Tibial artery (tissue), 4 donors: ENCODE results near the gene DIDO1.
A peak's percentile ranks its signal among the peaks of the same experiment; 100 is the strongest.

ENCODE experiments used
- DNase-seq, 2 donors: peaks; one replicate each; pipeline ENCODE4 v3.0.0-alpha.2; 2019
- H3K27ac ChIP-seq, 2 donors: fragments of 200-600 bp; sonication (generic) in 1 of 2; 1 replicate in 1 of 2; 2 replicates in 1 of 2; pipeline ENCODE4 v1.5.1; 2018 to 2019; ENCODE audit warnings: mild to moderate bottlenecking in 1 of 2
- H3K27me3 ChIP-seq, 2 donors: fragments of 200-600 bp; sonication (generic) in 1 of 2; one replicate each; pipeline versions ENCODE4 v1.5.1 to v1.6.0; 2016 to 2019
- H3K36me3 ChIP-seq, 3 donors: fragments of 200-600 bp; sonication (generic) in 2 of 3; one replicate each; pipeline ENCODE4 v1.5.1; 2016 to 2019; ENCODE audit warnings: mild to moderate bottlenecking in 2 of 3
- H3K4me1 ChIP-seq, 4 donors: fragments of 200-600 bp; sonication (generic) in 2 of 4; 1 replicate in 3 of 4; 2 replicates in 1 of 4; pipeline ENCODE4 v1.5.1; 2016 to 2019
- H3K4me3 ChIP-seq, 2 donors: fragments of 200-600 bp; sonication (generic) in 1 of 2; 1 replicate in 1 of 2; 2 replicates in 1 of 2; pipeline ENCODE4 v1.5.1; 2018 to 2019; ENCODE audit warnings: mild to moderate bottlenecking in 2 of 2
- H3K9me3 ChIP-seq, 3 donors: fragments of 200-600 bp; sonication (generic) in 1 of 3; one replicate each; pipeline ENCODE4 v1.5.1; 2016 to 2019
- intact Hi-C: fragments of 100-400 bp; cut with DNase I; formaldehyde crosslinking; loops from one replicate; pipeline ENCODE4 v1.15.0; 2023; ENCODE audit warnings: low total_unique reads
- TF ChIP-seq, protein P1 (sequence below), 2 experiments: fragments of 200-600 bp in 1 of 2; fragments of 450-650 bp in 1 of 2; IDR thresholded peaks; one replicate each; pipeline ENCODE4 v1.5.1; 2017 to 2019; ENCODE audit warnings: antibody characterized with exemption in 2 of 2, mild to moderate bottlenecking in 1 of 2, moderate library complexity in 1 of 2

Gene DIDO1

GRCh38 chr20:62933966-62934365 is 7.7 kb upstream of the DIDO1 start:
- intact Hi-C loops = loop anchor here (10.0 kb wide), 1 partner anchor 59 kb away; no protein-coding TSS in a partner anchor
- H3K27ac ChIP-seq = no peak overlapping the region
- no peaks in the 10 kb centered on the region for H3K27me3 ChIP-seq
- peaks cover 0 to 5% (median 0%) of the 10 kb centered on the region in 3 donors for H3K36me3 ChIP-seq
- H3K4me1 ChIP-seq = peaks cover 0 to 45% (median 31%) of the 10 kb centered on the region in 4 donors
- no peak overlapping the region for H3K4me3 ChIP-seq
- DNase-seq = peak in 1 of 2 donors; percentile 19
- TF ChIP-seq, protein P1, sequence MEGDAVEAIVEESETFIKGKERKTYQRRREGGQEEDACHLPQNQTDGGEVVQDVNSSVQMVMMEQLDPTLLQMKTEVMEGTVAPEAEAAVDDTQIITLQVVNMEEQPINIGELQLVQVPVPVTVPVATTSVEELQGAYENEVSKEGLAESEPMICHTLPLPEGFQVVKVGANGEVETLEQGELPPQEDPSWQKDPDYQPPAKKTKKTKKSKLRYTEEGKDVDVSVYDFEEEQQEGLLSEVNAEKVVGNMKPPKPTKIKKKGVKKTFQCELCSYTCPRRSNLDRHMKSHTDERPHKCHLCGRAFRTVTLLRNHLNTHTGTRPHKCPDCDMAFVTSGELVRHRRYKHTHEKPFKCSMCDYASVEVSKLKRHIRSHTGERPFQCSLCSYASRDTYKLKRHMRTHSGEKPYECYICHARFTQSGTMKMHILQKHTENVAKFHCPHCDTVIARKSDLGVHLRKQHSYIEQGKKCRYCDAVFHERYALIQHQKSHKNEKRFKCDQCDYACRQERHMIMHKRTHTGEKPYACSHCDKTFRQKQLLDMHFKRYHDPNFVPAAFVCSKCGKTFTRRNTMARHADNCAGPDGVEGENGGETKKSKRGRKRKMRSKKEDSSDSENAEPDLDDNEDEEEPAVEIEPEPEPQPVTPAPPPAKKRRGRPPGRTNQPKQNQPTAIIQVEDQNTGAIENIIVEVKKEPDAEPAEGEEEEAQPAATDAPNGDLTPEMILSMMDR (IDR thresholded peaks at IDR 0.05) = no peak
- no peaks in the 10 kb centered on the region for H3K9me3 ChIP-seq

DNA sequence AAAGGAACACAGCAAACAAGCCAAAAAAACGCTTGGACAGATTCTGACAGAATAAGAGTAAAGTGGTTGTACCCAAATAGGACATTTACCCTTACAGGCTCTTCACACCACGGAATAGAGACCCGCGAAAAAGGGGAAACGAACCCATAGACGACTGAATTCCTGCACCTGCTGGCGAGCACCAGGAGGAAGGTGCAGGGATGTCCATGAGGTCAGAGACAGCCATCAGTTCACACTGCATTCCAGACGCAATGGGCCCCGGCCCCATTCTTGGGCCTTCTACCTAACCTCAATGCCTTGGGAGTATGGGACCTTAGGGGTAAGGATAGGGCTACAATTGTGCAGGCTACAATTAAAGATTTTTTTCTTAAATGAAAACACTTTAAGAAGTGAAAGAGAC is 5.2 kb upstream of the DIDO1 start:
- H3K4me1 ChIP-seq = peaks cover 0 to 60% (median 46%) of the 10 kb centered on the region in 4 donors
- TF ChIP-seq, protein P1 (IDR thresholded peaks at IDR 0.05) = no peak
- intact Hi-C loops = loop anchor here (10.0 kb wide), 1 partner anchor 57 kb away; no protein-coding TSS in a partner anchor
- peaks cover 0 to 5% (median 0%) of the 10 kb centered on the region in 3 donors for H3K36me3 ChIP-seq
- no peak overlapping the region for H3K27ac ChIP-seq
- no peak overlapping the region for H3K4me3 ChIP-seq
- DNase-seq = peak in 1 of 2 donors; percentile 13
- no peaks in the 10 kb centered on the region for H3K27me3 ChIP-seq
- no peaks in the 10 kb centered on the region for H3K9me3 ChIP-seq

DNA sequence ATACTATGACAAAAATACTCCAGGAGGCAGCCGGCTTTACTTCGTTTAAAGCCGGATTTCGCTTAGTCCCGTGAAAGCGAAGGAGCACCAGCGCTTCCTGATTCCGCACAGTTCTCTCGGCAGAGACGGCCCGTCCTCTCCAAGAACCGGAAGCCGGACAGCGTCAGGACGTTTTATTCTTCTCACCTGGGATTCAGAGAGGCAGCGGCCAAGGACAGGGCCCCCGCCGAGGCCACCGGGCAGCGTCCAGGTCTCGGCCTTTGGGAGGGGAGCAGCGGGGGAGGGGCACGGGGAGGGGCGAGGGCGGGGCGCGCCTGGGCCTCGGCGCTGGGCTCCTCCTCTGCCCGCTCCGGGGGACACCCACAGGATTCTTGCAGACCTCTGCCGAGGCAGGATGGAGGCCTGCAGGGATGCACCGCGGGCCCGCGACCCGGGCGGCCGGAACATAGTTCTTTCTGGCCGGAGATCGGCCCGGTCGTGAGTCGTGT is 2.8 kb upstream of the DIDO1 start:
- H3K27me3 ChIP-seq = no peaks in the 10 kb centered on the region
- peak overlapping the region; percentile 75 to 77 for H3K27ac ChIP-seq
- H3K36me3 ChIP-seq = no peaks in the 10 kb centered on the region
- DNase-seq = peak; percentile 54 to 77
- no peaks in the 10 kb centered on the region for H3K9me3 ChIP-seq
- peaks cover 0 to 50% (median 38%) of the 10 kb centered on the region in 4 donors for H3K4me1 ChIP-seq
- H3K4me3 ChIP-seq = peak overlapping the region; percentile 50 to 62
- TF ChIP-seq, protein P1 (IDR thresholded peaks at IDR 0.05) = no peak
- intact Hi-C loops = no loop called here

- peak overlapping the region; percentile 75 to 77 for H3K27ac ChIP-seq
- H3K9me3 ChIP-seq = no peaks in the 10 kb centered on the region
- H3K36me3 ChIP-seq = no peaks in the 10 kb centered on the region
- TF ChIP-seq, protein P1 (IDR thresholded peaks at IDR 0.05) = no peak
- peak in 1 of 2 donors; percentile 54 for DNase-seq
- intact Hi-C loops = no loop called here
- H3K27me3 ChIP-seq = no peaks in the 10 kb centered on the region
- peaks cover 0 to 52% (median 42%) of the 10 kb centered on the region in 4 donors for H3K4me1 ChIP-seq
- H3K4me3 ChIP-seq = peak overlapping the region; percentile 50 to 62
Measured at GRCh38 chr20:62928246-62928939, 2.1 kb upstream of the DIDO1 start.

GRCh38 chr20:62927128-62927705 is 912 bp upstream of the DIDO1 start:
- no peaks in the 10 kb centered on the region for H3K36me3 ChIP-seq
- no peaks in the 10 kb centered on the region for H3K9me3 ChIP-seq
- peaks cover 0 to 64% (median 54%) of the 10 kb centered on the region in 4 donors for H3K4me1 ChIP-seq
- no peaks in the 10 kb centered on the region for H3K27me3 ChIP-seq
- intact Hi-C loops = no loop called here
- H3K27ac ChIP-seq = peak overlapping the region; percentile 94 to 98
- TF ChIP-seq, protein P1 (IDR thresholded peaks at IDR 0.05) = no peak
- DNase-seq = peak in 1 of 2 donors; percentile 59
- H3K4me3 ChIP-seq = peak overlapping the region; percentile 82 to 94
